Stimulated activated CD4-positive, alpha-beta T cell treated with anti-CD3 and anti-CD28 coated beads, TNF-alpha, amount 100 ng/mL, for 4 hours (primary cell): ENCODE measurements around the gene PRRC2C.

Source experiments
- DNase-seq, 3 experiments: peaks; one replicate each; pipeline ENCODE4 v3.0.0-alpha.2; 2020; ENCODE audit warnings: low read depth in 3 of 3

PRRC2C gene

DNA sequence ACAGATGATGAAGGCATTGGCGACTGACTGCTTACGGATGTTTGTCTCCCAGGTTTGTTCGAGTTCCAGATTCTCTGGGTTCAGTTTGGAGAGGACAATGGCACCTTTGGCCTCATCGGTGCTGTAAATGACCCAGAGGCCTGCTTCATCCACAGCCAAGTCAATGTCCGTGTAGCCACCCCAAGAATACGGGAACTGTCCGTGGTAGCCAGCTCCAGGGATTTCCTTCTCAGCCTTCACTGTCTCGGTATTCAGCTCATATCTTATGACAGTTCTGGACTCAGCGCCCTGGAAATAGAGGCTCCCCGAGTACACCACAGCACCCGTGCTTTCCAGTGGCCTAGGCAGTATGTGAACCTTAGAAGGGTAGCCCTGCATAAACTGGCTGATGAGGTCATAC is 150.8 kb downstream of the PRRC2C start:
- DNase-seq: no peak

DNA sequence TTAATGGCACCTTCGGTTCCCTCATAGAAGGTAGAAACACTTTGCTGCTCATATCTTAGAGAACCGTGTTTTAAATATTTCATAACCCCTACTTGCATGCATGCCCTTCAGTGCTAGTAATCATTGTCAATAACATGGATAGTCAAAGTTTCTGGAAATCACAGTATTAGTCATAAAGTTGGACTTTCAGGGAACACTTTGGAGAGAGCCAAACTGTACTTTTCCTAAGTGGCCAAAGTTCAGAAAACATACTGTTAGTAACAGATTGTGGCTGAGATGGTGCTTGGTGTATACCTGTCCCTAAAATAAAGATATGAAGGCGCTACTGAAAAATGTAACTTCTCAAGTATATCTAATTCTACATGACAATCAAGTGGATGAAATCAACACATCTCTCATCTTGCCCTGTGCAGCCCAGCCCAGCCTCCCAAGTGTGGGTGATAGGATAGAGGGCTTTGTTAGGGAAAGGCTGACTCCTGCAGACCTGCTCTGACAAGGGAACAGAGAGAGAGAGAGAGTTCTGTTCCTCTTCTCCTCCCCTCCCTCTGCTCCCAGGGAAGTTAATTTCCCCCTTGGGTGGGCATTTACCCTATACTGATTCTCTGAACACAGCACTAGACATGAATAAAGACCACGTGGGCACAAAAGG is 152.7 kb downstream of the PRRC2C start:
- no peak for DNase-seq

DNA sequence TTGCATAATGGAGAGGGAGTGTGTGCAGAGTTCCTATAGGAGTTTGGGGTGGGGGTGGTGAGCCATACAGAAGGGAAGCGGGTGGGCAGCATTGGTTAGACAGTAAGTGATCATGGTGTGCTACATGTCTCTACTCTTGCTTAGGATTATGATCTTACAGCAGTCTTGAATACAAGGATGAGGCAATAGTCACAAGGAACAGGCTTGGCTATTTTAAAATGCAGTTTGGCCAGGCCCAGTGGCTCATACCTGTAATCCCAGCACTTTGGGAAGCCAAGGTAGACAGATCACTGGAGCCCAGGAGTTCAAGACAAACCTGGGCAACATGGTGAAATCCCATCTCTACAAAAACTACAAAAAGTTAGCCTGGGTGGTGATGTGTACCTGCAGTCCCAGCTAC is 154.9 kb downstream of the PRRC2C start:
- no peak for DNase-seq

DNA sequence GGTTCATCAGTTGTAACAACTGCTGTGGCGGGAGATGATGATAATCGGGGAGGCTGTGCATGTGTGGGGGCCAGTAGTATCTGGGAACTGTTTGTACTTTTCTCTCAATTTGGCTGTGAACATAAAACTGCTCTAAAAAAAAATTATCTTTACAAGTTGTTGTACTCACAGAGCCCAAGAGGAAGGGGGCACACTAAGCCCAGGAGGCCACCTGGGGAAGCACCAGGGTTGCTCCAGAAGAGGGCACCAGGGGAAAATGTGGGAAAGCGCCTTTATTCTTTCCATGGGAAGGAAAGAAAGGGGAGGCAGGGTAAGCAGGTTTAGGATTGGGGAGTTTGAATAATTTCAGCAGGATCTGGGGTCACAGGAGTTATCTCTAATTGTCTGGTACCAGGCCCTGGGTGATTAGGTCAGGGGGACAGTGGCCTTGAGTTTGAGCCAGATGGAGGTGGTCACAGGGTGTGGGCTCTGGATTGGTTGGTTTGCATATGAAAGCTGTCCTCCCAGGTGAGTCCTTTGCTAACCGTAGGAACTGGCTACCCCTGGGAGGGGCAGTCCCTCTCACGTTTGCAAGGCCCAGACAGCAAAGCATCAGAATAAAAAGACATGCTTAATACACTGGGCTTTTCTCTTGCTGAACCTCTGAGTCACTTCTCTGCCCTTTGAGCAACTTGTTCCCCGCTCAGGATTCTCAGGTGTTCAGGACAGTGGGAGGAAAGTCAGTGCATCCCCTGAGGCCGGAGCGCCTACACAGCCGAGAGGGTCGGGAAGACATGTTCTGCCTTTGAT is 155.9 kb downstream of the PRRC2C start:
- no peak for DNase-seq

GRCh38 chr1:171642197-171642596 is 156.9 kb downstream of the PRRC2C start:
- DNase-seq: no peak
